Measurements from ENCODE around the gene MEGF10.

DNA sequence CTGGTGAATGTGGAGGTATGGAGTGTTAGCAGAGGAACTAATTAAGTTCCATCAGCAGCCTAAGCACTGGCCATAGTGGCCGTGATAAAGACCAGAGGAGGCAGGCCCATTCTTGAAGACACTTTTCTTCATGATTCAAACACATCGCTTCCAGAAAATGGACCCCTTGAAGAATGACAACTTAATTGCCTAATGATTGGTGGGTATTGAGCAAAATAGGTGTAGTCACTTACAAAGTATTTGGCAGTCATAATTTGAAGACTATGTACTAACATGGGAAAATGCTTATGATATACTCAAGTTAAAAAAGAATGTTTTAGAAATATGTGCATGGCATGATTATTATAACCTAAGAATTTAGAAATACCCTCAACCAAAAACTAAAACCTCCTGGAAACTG, 44.8 kb downstream of the MEGF10 start:
- no peak for TF ChIP-seq ELF4 (IDR thresholded peaks at IDR 0.05)
- TF ChIP-seq FOXM1 (IDR thresholded peaks at IDR 0.05; ENCODE audit: borderline replicate concordance), result no peak
- TF ChIP-seq SP1 (IDR thresholded peaks at IDR 0.05), result no peak
- no peak for TF ChIP-seq ARNT (IDR thresholded peaks at IDR 0.05)
- TF ChIP-seq ZNF384 (IDR thresholded peaks at IDR 0.05), result no peak
- TF ChIP-seq NFRKB (IDR thresholded peaks at IDR 0.05), result no peak

Data from HEK293T (cell line).